Measurements from ENCODE around the gene CENPN.

CENPN gene

GRCh38 chr16:80993834-80994233, 13.2 kb upstream of the CENPN start:
- DNase-seq (ENCODE audit: low spot score) = no peak
- TF ChIP-seq CTCF (conservative IDR thresholded peaks at IDR 0.05; ENCODE audit: low read depth) = no peak
- no peak overlapping the region for H3K27ac ChIP-seq
- ChIA-PET POLR2A (ENCODE audit: low non-redundant PET) (no interaction called here), CTCF (interaction anchor here (0.6 to 1.0 kb wide), 2 partner anchors 11 to 102 kb away, joined by 3 to 4 read pairs; no protein-coding TSS in a partner anchor)

- DNase-seq (ENCODE audit: low spot score) = no peak
Measured at GRCh38 chr16:80994451-80994850, 12.6 kb upstream of the CENPN start.

GRCh38 chr16:80996688-80997138, 10.3 kb upstream of the CENPN start:
- POLR2A ChIA-PET (ENCODE audit: low non-redundant PET) = no interaction called here
- CTCF ChIA-PET = interaction anchor here (0.6 kb wide), 1 partner anchor 209 kb away, joined by 7 read pairs; no protein-coding TSS in a partner anchor
- H3K27ac ChIP-seq = no peak overlapping the region

More at GRCh38 chr16:80994451-80994850, 12.6 kb upstream of the CENPN start:
- no peak for TF ChIP-seq CTCF (conservative IDR thresholded peaks at IDR 0.05; ENCODE audit: low read depth)
- ChIA-PET POLR2A (ENCODE audit: low non-redundant PET) (no interaction called here), CTCF (interaction anchor here (0.6 kb wide), 1 partner anchor 690 kb away, joined by 3 read pairs; no protein-coding TSS in a partner anchor)
- peak overlapping the region; percentile 46; the same call in 1 of the 2 replicates for H3K27ac ChIP-seq

GRCh38 chr16:80997139-80997798, 9.7 kb upstream of the CENPN start:
- H3K27ac ChIP-seq = no peak overlapping the region
- ChIA-PET CTCF (interaction anchor here (0.6 kb wide), 2 partner anchors 16 to 208 kb away, joined by 4 to 7 read pairs; no protein-coding TSS in a partner anchor), POLR2A (ENCODE audit: low non-redundant PET) (no interaction called here)
- TF ChIP-seq CTCF (conservative IDR thresholded peaks at IDR 0.05; ENCODE audit: low read depth) = no peak
- DNase-seq (ENCODE audit: low spot score) = no peak

More at GRCh38 chr16:80996688-80997138, 10.3 kb upstream of the CENPN start:
- DNase-seq (ENCODE audit: low spot score) = no peak
- no peak for TF ChIP-seq CTCF (conservative IDR thresholded peaks at IDR 0.05; ENCODE audit: low read depth)

GRCh38 chr16:80997964-80998620, 8.9 kb upstream of the CENPN start:
- DNase-seq (ENCODE audit: low spot score) = no peak
- TF ChIP-seq CTCF (conservative IDR thresholded peaks at IDR 0.05; ENCODE audit: low read depth) = no peak
- H3K27ac ChIP-seq = no peak overlapping the region
- CTCF ChIA-PET = interaction anchor here (0.6 kb wide), 1 partner anchor 17 kb away, joined by 4 read pairs; no protein-coding TSS in a partner anchor
- POLR2A ChIA-PET (ENCODE audit: low non-redundant PET) = no interaction called here

GRCh38 chr16:81000873-81001272, 6.1 kb upstream of the CENPN start:
- ChIA-PET CTCF (no interaction called here), POLR2A (ENCODE audit: low non-redundant PET) (no interaction called here)
- DNase-seq (ENCODE audit: low spot score) = no peak
- TF ChIP-seq CTCF (conservative IDR thresholded peaks at IDR 0.05; ENCODE audit: low read depth) = no peak
- H3K27ac ChIP-seq = no peak overlapping the region
